Activated CD8-positive, alpha-beta T cell treated with anti-CD3 and anti-CD28 coated beads, Interleukin-2, amount 10 ng/mL, durations not matched to agents 7 days and 5 days (primary cell): ENCODE measurements around the gene PLEKHA1. TPM values are rescaled to one million over a fixed set of nuclear protein-coding genes. Genes with fewer than 3 reads are reported as not detected.

Source experiments
- ATAC-seq: fragments of 150-1000 bp; cut with Tn5 transposase; one replicate; pipeline ENCODE4 v1.10.0; 2021; ENCODE audit warnings: moderate library complexity
- CTCF ChIA-PET: fragments of 350-600 bp; sonication (Branson Sonifier 250); formaldehyde crosslinking; loops from one replicate; lab custom pipeline; 2021; ENCODE audit warnings: antibody characterized with exemption; lab: Charles Lee
- POLR2A ChIA-PET: fragments of 350-600 bp; sonication (Branson Sonifier 250); formaldehyde crosslinking; loops from one replicate; lab custom pipeline; 2021; ENCODE audit warnings: antibody characterized with exemption; lab: Charles Lee
- DNase-seq: peaks from one replicate; pipeline ENCODE4 v3.0.0-alpha.2; 2020
- H3K27ac Mint-ChIP-seq: one replicate; pipeline ENCODE4 v1.8.0; 2021; ENCODE audit warnings: mild to moderate bottlenecking, mixed read lengths
- H3K27me3 Mint-ChIP-seq: one replicate; pipeline ENCODE4 v1.8.0; 2021; ENCODE audit warnings: low read depth, mixed read lengths
- H3K36me3 Mint-ChIP-seq: one replicate; pipeline ENCODE4 v1.8.0; 2021; ENCODE audit warnings: low read depth, mixed read lengths
- H3K4me1 Mint-ChIP-seq: one replicate; pipeline ENCODE4 v1.8.0; 2021; ENCODE audit warnings: low read depth, mixed read lengths
- H3K4me3 Mint-ChIP-seq: one replicate; pipeline ENCODE4 v1.8.0; 2021; ENCODE audit warnings: mild to moderate bottlenecking, mixed read lengths
- H3K9me3 Mint-ChIP-seq: one replicate; pipeline ENCODE4 v1.8.0; 2022; ENCODE audit warnings: mixed read lengths; ENCODE audit not compliant: insufficient read depth
- total RNA-seq, 2 experiments: library from RNA; stranded (reverse); gene quantifications; one replicate each; pipeline ENCODE4 v1.2.3, GENCODE V29; 2021

The PLEKHA1 gene
- total RNA-seq, 2 experiments from 2014 or later: 9.6 to 11.7 TPM

DNA sequence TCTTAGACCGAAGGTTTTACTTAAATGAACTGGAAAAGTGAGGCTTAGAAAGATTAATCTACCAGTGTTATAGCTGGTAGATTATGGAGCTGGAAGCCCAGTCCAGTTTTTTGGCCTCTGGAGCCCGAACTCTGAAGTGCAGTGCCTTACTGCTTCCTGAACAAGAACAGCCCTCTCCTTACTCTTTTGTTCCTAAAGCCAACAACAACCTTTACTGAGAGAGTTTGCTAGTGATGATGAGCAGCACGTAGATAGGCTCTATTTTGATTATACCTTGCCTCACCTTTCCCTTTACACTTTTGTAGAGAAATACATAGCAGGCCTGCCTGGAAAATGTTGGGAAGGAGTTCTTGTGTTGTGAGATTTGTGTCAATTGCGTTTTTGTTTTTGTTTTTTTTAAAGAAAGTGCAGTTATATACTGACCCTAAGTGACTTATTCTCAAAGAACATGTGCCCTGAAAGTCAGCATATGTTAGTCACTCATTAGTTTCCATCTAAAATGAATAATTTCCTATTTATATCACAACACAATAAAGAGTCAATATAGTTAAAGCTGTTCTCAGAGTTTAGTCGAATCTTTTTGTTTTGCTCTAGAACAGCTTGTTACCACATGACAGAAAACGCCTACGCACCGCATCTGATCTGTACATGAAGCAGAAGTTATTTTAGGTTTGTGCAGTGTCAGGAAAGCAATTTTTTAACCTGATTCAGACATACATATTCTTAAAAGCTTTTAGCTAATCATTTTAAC is 33.0 kb downstream of the PLEKHA1 start:
- Mint-ChIP-seq H3K4me3 (no peak overlapping the region), H3K4me1 (peaks cover 2% of the 10 kb centered on the region), H3K36me3 (peaks cover 21% of the 10 kb centered on the region), H3K27me3 (no peaks in the 10 kb centered on the region), H3K27ac (no peak overlapping the region), H3K9me3 (no peaks in the 10 kb centered on the region)
- no peak for DNase-seq
- CTCF ChIA-PET: interaction anchor here (1.4 kb wide), 1 partner anchor 33 kb away, joined by 4 read pairs; the partner anchor contains the start of gene PLEKHA1
- ATAC-seq: no peak
- POLR2A ChIA-PET: no interaction called here

DNA sequence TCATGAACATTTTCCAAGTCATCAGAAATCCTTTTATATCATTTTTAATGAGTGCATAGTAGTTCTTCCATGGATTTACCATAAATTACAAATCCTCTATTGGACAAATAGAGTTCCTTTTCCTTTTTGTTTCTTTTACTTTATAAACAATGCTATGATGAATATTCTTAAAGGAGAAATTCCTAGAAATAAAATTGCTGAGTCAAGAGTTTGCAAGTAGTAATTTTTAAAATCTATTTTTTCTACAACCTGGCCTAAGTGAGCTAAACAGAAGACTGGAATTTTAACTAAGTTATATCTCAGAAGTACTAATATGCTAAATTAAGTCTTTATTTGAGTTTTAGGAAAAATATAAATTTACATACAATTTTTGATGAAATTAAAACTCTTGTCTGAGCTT is 38.8 kb downstream of the PLEKHA1 start:
- ChIA-PET POLR2A (no interaction called here), CTCF (no interaction called here)
- Mint-ChIP-seq H3K36me3 (peaks cover 42% of the 10 kb centered on the region), H3K4me3 (no peak overlapping the region), H3K27ac (no peak overlapping the region), H3K27me3 (no peaks in the 10 kb centered on the region), H3K4me1 (peaks cover 25% of the 10 kb centered on the region), H3K9me3 (no peaks in the 10 kb centered on the region)
- DNase-seq: no peak
- no peak for ATAC-seq

DNA sequence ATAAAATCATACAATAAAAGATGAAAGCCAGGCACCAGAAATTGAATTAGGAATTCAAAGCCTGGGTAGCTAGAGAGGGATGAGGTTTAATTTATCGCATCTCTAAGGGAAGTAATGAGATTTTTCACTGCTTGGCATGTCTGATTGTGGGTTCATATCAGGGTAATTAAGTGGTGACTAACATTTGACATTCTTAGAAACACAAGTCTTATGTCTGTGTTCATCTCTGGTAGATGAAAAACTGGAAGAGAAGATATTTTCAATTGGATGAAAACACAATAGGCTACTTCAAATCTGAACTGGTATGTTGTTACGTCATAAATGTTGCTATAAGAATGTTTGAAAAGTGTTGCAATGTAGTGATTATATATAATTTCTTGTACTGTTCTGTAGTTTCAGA is 43.2 kb downstream of the PLEKHA1 start:
- no peak for DNase-seq
- Mint-ChIP-seq H3K4me1 (peaks cover 57% of the 10 kb centered on the region), H3K27me3 (no peaks in the 10 kb centered on the region), H3K4me3 (no peak overlapping the region), H3K36me3 (peaks cover 57% of the 10 kb centered on the region), H3K27ac (no peak overlapping the region), H3K9me3 (no peaks in the 10 kb centered on the region)
- ATAC-seq: no peak
- POLR2A ChIA-PET: no interaction called here
- CTCF ChIA-PET: no interaction called here

DNA sequence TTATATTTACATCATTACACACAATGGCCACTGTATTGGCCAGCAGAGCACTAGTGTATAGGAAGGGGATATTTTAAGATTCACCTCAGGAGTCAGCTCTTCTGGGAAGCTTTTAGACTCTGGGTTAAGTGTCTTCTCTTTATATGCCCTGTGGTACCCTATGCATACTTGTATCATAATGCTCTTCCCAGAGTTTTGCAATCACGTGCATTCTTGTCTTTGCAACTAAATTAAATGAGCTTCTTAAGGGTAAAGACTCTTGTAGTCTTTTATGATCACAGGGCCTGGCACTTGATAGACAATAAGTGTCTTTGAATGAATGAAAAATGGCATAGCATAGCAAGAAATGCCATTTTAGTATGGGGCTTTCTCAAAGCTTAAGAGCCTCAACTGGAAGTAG is 44.5 kb downstream of the PLEKHA1 start:
- H3K4me1 Mint-ChIP-seq: peaks cover 61% of the 10 kb centered on the region
- peaks cover 56% of the 10 kb centered on the region for H3K36me3 Mint-ChIP-seq
- H3K9me3 Mint-ChIP-seq: no peaks in the 10 kb centered on the region
- ChIA-PET POLR2A (no interaction called here), CTCF (interaction anchor here (0.7 to 1.7 kb wide), 6 partner anchors 15 to 76 kb away, joined by 3 to 5 read pairs (median 4); partner anchors contain the start of gene PLEKHA1)
- no peak overlapping the region for H3K27ac Mint-ChIP-seq
- no peaks in the 10 kb centered on the region for H3K27me3 Mint-ChIP-seq
- no peak for ATAC-seq
- DNase-seq: no peak
- no peak overlapping the region for H3K4me3 Mint-ChIP-seq

DNA sequence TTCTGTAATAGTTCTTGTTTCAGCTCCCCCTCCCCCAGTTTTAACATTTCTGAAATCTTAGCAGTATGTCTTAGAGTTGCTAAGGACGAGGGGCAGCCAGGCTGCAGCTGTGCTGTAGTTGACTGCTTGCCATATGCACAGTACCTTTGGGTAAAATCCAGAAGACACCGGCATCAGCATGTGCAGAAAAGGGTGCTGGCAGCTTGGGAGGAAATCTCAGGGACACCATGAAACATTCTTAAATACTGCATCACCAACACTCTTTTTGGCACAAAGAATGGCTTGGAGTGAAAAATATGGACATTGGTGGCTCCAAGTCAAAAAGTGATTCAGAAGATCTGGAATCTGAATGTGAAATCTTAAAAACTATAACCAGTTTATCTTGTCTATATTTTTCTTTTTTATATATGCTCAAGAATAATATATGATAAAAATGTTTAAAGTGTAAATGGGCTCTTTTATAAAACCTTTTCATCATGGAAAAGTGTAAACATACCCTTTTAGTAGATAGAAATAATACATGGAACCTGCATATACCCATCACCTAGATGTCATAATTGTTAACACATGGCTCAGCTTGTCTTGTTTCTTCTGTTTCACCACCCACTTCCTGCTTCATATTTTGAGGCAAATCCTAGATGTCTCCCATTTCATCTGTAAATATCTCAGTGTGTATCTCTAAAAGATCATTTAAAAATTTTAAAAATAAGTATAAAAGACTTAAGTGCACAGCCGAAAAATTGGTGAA is 45.5 kb downstream of the PLEKHA1 start:
- no peak overlapping the region for H3K27ac Mint-ChIP-seq
- ChIA-PET CTCF (interaction anchor here (1.0 to 1.7 kb wide), 5 partner anchors 14 to 145 kb away, joined by 3 to 5 read pairs (median 4); no protein-coding TSS in a partner anchor), POLR2A (no interaction called here)
- peaks cover 47% of the 10 kb centered on the region for H3K36me3 Mint-ChIP-seq
- DNase-seq (no peak), ATAC-seq (no peak)
- no peaks in the 10 kb centered on the region for H3K27me3 Mint-ChIP-seq
- H3K9me3 Mint-ChIP-seq: no peaks in the 10 kb centered on the region
- no peak overlapping the region for H3K4me3 Mint-ChIP-seq
- H3K4me1 Mint-ChIP-seq: peaks cover 63% of the 10 kb centered on the region

DNA sequence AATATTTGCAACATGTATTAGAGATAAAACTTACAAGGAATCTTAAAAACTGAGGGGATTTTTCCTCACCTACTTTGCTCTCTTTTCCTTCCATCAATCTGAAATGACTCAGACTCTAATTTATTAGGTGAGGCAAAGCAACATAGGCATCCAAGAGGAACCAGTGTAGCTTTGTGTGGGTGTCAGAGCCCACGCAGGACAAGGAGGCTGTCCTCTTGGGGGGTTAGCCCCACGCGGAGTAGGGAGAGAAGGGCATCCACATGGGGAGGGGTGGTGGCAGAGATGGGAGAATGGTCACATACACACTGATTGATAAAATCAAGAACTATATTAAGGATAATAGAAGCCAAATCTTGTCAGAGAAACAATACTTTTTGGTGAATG is 46.1 kb downstream of the PLEKHA1 start:
- H3K36me3 Mint-ChIP-seq: peaks cover 45% of the 10 kb centered on the region
- no peak overlapping the region for H3K4me3 Mint-ChIP-seq
- H3K27ac Mint-ChIP-seq: peak overlapping the region; percentile 42
- no peak for ATAC-seq
- H3K27me3 Mint-ChIP-seq: no peaks in the 10 kb centered on the region
- no peak for DNase-seq
- POLR2A ChIA-PET: no interaction called here
- peaks cover 62% of the 10 kb centered on the region for H3K4me1 Mint-ChIP-seq
- CTCF ChIA-PET: no interaction called here
- no peaks in the 10 kb centered on the region for H3K9me3 Mint-ChIP-seq

DNA sequence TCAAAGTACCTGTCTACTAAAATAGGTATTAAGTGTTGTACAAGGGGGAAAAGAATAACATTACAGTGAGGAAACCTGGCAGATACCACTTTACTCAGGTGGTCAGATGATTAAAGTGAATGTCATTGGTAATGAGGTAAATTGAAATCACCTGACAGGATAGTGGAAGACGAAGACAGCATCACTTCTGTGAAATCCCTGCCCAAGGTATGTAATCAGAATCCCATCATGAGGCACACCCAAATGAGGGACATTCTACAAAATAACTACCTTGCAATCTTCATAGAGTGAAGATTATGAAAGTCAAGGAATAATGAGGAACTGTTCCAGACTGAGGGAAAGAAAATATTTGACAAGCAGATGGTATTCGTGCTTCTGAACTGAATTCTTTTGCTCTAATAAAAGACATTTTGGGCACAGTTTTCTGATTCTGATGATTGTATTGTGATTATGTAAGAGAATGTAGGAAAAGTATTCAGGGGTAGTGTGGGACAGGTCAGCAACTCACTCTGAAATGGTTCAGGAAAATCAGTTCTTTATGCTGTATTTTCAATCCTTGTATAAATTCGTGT is 46.6 kb downstream of the PLEKHA1 start:
- DNase-seq: no peak
- Mint-ChIP-seq H3K36me3 (peaks cover 43% of the 10 kb centered on the region), H3K9me3 (no peaks in the 10 kb centered on the region), H3K4me3 (peak overlapping the region; percentile 2), H3K4me1 (peaks cover 57% of the 10 kb centered on the region), H3K27me3 (no peaks in the 10 kb centered on the region), H3K27ac (peak overlapping the region; percentile 53)
- POLR2A ChIA-PET: no interaction called here
- CTCF ChIA-PET: interaction anchor here (1.1 to 1.7 kb wide), 2 partner anchors 12 to 14 kb away, joined by 3 to 5 read pairs; no protein-coding TSS in a partner anchor
- no peak for ATAC-seq

DNA sequence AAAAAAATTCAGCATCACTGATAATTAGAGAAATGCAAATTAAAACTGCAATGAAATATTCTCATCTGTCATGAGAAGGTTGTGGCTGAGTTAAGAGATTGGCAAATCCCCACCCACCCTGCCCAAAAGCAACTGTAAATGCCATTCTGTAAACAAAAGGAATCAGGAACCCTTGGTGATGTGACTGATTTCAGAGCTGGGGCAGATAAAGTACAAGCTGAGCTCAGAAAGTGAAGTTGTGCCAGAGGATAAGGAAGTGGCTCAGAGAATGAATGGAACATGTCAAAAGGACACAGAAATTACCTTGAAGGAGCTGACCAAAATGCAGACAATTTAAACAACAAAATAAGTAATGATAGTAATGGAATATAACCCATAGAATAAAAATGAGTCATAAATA is 47.2 kb downstream of the PLEKHA1 start:
- H3K27ac Mint-ChIP-seq: peak overlapping the region; percentile 48
- no peaks in the 10 kb centered on the region for H3K27me3 Mint-ChIP-seq
- CTCF ChIA-PET: interaction anchor here (0.6 to 1.7 kb wide), 4 partner anchors 11 to 821 kb away, joined by 3 to 5 read pairs (median 3); no protein-coding TSS in a partner anchor
- H3K4me1 Mint-ChIP-seq: peaks cover 54% of the 10 kb centered on the region
- H3K36me3 Mint-ChIP-seq: peaks cover 37% of the 10 kb centered on the region
- DNase-seq: no peak
- no peaks in the 10 kb centered on the region for H3K9me3 Mint-ChIP-seq
- no peak for ATAC-seq
- H3K4me3 Mint-ChIP-seq: no peak overlapping the region
- POLR2A ChIA-PET: no interaction called here

DNA sequence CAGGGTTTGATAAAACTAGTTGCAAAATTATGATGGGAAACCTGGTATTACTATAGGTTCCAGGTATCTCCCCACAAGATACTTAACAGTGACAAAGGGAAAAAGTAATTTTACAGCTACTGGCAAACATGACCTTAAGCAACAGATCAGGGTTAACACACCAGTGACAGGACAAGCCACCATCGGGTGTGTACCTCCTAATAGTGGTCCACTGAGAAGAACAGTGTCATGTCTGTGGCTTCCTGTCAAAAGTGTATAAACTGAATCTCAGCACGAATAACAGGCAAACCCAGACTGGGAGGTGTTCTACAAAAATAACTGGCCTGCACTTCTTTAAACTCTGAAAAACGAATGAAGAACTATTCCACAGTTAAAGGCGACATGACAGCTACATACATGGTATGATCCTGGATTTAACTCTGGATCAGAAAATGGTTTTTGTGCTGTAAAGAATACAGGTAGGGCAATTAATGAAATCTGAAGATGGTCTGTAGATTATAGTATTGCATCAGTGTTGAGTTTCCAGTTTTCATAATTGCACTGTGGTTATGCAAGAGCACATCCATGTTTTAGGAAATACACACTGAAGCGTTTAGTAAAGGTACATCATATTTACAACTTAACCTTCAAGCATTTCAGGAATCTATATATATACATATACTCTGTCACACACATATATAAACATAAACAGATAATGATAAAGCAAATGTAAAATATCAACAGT is 47.9 kb downstream of the PLEKHA1 start:
- peak overlapping the region; percentile 43 for H3K4me3 Mint-ChIP-seq
- H3K4me1 Mint-ChIP-seq: peaks cover 53% of the 10 kb centered on the region

DNA sequence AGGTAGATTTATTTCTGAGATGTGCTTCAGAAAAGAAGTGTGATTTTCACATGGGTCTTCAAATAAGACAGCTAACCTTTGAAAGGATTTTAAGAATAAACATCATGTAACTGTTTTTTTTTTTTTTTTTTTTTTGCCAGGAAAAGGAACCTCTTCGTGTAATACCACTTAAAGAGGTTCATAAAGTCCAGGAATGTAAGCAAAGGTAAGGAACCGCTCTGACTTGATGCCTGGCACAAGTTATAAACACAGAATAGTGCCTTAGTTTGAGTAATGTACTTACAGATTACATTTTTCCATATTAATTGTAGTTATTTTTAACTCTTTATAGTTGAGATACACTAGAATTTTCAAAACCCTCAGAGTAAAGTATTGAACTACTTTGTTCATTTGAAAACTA is 49.6 kb downstream of the PLEKHA1 start:
- no peak for DNase-seq
- ChIA-PET POLR2A (no interaction called here), CTCF (interaction anchor here (0.8 to 2.0 kb wide), 5 partner anchors 12 to 141 kb away, joined by 3 to 7 read pairs (median 4); no protein-coding TSS in a partner anchor)
- ATAC-seq: no peak
- Mint-ChIP-seq H3K9me3 (no peaks in the 10 kb centered on the region), H3K4me3 (no peak overlapping the region), H3K4me1 (peaks cover 46% of the 10 kb centered on the region), H3K36me3 (peaks cover 24% of the 10 kb centered on the region), H3K27me3 (no peaks in the 10 kb centered on the region), H3K27ac (no peak overlapping the region)

More for the DNA sequence above, 47.9 kb downstream of the PLEKHA1 start:
- ChIA-PET CTCF (interaction anchor here (0.6 to 1.7 kb wide), 4 partner anchors 11 to 820 kb away, joined by 3 to 5 read pairs (median 3); no protein-coding TSS in a partner anchor), POLR2A (interaction anchor here (0.6 kb wide), 1 partner anchor 19 kb away, joined by 3 read pairs; no protein-coding TSS in a partner anchor)
- peaks cover 37% of the 10 kb centered on the region for H3K36me3 Mint-ChIP-seq
- H3K9me3 Mint-ChIP-seq: no peaks in the 10 kb centered on the region
- ATAC-seq (peak; percentile 88), DNase-seq (peak; percentile 39)
- H3K27me3 Mint-ChIP-seq: no peaks in the 10 kb centered on the region
- peak overlapping the region; percentile 69 for H3K27ac Mint-ChIP-seq

DNA sequence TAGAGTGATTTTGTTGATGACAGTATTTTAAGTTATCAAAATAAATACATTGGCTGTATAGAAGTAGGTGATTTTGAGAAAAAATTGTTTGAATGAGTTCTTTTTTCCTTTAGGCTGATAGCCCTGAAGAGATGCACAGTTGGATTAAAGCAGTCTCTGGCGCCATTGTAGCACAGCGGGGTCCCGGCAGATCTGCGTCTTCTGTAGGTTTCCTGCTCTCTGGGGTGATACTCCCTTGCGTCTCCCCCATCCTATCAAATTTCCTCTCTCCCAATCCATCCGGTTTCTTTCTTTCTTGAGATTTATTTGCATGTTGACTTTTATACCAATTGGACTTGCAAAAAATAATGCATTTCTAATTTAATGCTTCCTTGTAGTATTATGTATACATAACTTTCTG is 52.3 kb downstream of the PLEKHA1 start:
- POLR2A ChIA-PET: no interaction called here

More for the DNA sequence above, 52.3 kb downstream of the PLEKHA1 start:
- Mint-ChIP-seq H3K27ac (peak overlapping the region; percentile 39), H3K4me1 (peaks cover 23% of the 10 kb centered on the region), H3K36me3 (peaks cover 13% of the 10 kb centered on the region), H3K9me3 (no peaks in the 10 kb centered on the region), H3K4me3 (no peak overlapping the region), H3K27me3 (no peaks in the 10 kb centered on the region)
- DNase-seq (no peak), ATAC-seq (no peak)
- CTCF ChIA-PET: no interaction called here
